Prostate gland (tissue), 2 donors: ENCODE results near the gene MED20.

Source experiments
- CTCF ChIP-seq, 4 experiments: fragments of 200-600 bp in 2 of 4; fragments of 450-650 bp in 2 of 4; sonication (generic) in 2 of 4; IDR thresholded peaks; 1 replicate in 3 of 4; 2 replicates in 1 of 4; pipeline ENCODE4 v1.5.1; 2016 to 2019; ENCODE audit warnings: antibody characterized with exemption in 4 of 4, mild to moderate bottlenecking in 2 of 4, moderate library complexity in 2 of 4
- POLR2A ChIP-seq: fragments of 450-650 bp; IDR thresholded peaks from one replicate; pipeline ENCODE4 v1.6.1; 2016; ENCODE audit warnings: antibody characterized with exemption, mild to moderate bottlenecking
- POLR2AphosphoS5 ChIP-seq: sonication (generic); formaldehyde crosslinking; IDR thresholded peaks from one replicate; pipeline ENCODE4 v1.6.1; 2017; ENCODE audit warnings: antibody characterized with exemption

DNA sequence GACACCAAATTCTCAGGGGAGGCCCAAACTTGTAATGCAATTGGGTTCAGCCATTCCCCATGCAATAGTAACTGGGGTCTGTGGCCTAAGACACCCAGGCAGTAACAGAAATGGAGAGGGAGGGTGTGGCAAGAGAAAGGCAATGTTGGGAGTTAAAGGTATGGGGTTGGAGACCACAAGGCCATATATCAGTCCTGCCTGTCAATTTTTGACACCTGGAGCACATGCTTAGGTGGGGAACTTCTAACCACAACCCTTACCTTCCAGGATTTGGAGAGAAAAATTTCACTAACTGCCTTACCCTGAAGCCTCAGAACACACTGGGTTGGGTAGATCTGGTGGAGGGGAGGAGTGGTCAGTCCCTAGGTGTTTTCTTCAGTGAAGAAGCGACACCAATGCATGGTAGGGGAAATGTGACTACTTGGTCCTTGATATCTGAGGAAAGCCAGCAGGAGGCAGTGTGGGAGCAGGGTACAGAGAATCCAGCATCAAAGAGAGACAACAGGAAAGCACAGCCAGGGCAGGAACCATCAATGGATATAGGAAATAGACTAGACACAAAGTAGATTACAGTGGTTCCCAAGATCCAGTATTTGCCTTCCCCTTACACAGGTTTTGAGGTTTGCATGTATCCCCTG, 18.9 kb downstream of the MED20 start:
- TF ChIP-seq CTCF (IDR thresholded peaks at IDR 0.05) = no peak
- TF ChIP-seq POLR2A = no peak
- TF ChIP-seq POLR2AphosphoS5 = no peak
